Activated CD4-positive, alpha-beta T cell treated with anti-CD3 and anti-CD28 coated beads, Interleukin-2, amount 10 ng/mL, durations not matched to agents 7 days and 5 days (primary cell): ENCODE results near the gene FMO2. TPM values are rescaled to one million over a fixed set of nuclear protein-coding genes. Genes with fewer than 3 reads are reported as not detected.

ENCODE experiments used
- CTCF ChIA-PET: fragments of 350-600 bp; sonication (Branson Sonifier 250); formaldehyde crosslinking; loops from one replicate; lab custom pipeline; 2021; ENCODE audit warnings: antibody characterized with exemption; lab: Charles Lee
- POLR2A ChIA-PET: fragments of 350-600 bp; sonication (Branson Sonifier 250); formaldehyde crosslinking; loops from one replicate; lab custom pipeline; 2021; ENCODE audit warnings: antibody characterized with exemption; lab: Charles Lee
- DNase-seq: peaks from one replicate; pipeline ENCODE4 v3.0.0-alpha.2; 2020
- H3K27ac Mint-ChIP-seq: one replicate; pipeline ENCODE4 v1.8.0; 2021; ENCODE audit warnings: mild to moderate bottlenecking, moderate library complexity, mixed read lengths
- H3K27me3 Mint-ChIP-seq: one replicate; pipeline ENCODE4 v1.8.0; 2021; ENCODE audit warnings: mixed read lengths
- H3K36me3 Mint-ChIP-seq: one replicate; pipeline ENCODE4 v1.8.0; 2021; ENCODE audit warnings: low read depth, mixed read lengths
- H3K4me1 Mint-ChIP-seq: one replicate; pipeline ENCODE4 v1.8.0; 2021; ENCODE audit warnings: mixed read lengths
- H3K4me3 Mint-ChIP-seq: one replicate; pipeline ENCODE4 v1.8.0; 2021; ENCODE audit warnings: mild to moderate bottlenecking, moderate library complexity, mixed read lengths
- H3K9me3 Mint-ChIP-seq: one replicate; pipeline ENCODE4 v1.8.0; 2021; ENCODE audit warnings: mixed read lengths
- total RNA-seq, 2 experiments: library from RNA; stranded (reverse); gene quantifications; one replicate each; pipeline ENCODE4 v1.2.3, GENCODE V29; 2021

Gene FMO2
- not detected for total RNA-seq

- Mint-ChIP-seq H3K4me3 (no peak within 1 kb of the TSS), H3K4me1 (no peaks in the 10 kb centered on the region), H3K9me3 (no peaks in the 10 kb centered on the region), H3K27me3 (peaks cover 8% of the 10 kb centered on the region), H3K36me3 (no peaks in the 10 kb centered on the region), H3K27ac (no peak within 1 kb of the TSS)
- ChIA-PET POLR2A (no interaction called here), CTCF (no interaction called here)
- DNase-seq: no peak
Measured at GRCh38 chr1:171185091-171185490, at the start of gene FMO2. TSS of gene FMO2 (plus strand) at chr1:171185300. CDS start at chr1:171185714, 414 bp downstream.

GRCh38 chr1:171137580-171137979 lies 47.5 kb upstream of the FMO2 start:
- CTCF ChIA-PET: interaction anchor here (0.6 kb wide), 2 partner anchors 127 to 160 kb away, joined by 3 read pairs; no protein-coding TSS in a partner anchor
- no peak for DNase-seq
- H3K27ac Mint-ChIP-seq: no peak overlapping the region
- POLR2A ChIA-PET: no interaction called here
- no peak overlapping the region for H3K4me3 Mint-ChIP-seq
- peaks cover 10% of the 10 kb centered on the region for H3K27me3 Mint-ChIP-seq
- H3K36me3 Mint-ChIP-seq: no peaks in the 10 kb centered on the region
- no peaks in the 10 kb centered on the region for H3K9me3 Mint-ChIP-seq
- H3K4me1 Mint-ChIP-seq: no peaks in the 10 kb centered on the region

- ChIA-PET CTCF (no interaction called here), POLR2A (no interaction called here)
- no peak for DNase-seq
- no peaks in the 10 kb centered on the region for H3K4me1 Mint-ChIP-seq
- no peak overlapping the region for H3K27ac Mint-ChIP-seq
- no peak overlapping the region for H3K4me3 Mint-ChIP-seq
- peaks cover 10% of the 10 kb centered on the region for H3K27me3 Mint-ChIP-seq
- no peaks in the 10 kb centered on the region for H3K36me3 Mint-ChIP-seq
- H3K9me3 Mint-ChIP-seq: no peaks in the 10 kb centered on the region
Measured at GRCh38 chr1:171138980-171139379, 46.1 kb upstream of the FMO2 start.

- ChIA-PET CTCF (no interaction called here), POLR2A (no interaction called here)
- DNase-seq: no peak
- Mint-ChIP-seq H3K4me3 (no peak overlapping the region), H3K27me3 (peaks cover 10% of the 10 kb centered on the region), H3K9me3 (no peaks in the 10 kb centered on the region), H3K4me1 (no peaks in the 10 kb centered on the region), H3K27ac (no peak overlapping the region), H3K36me3 (no peaks in the 10 kb centered on the region)
Measured at GRCh38 chr1:171139890-171140289, 45.2 kb upstream of the FMO2 start.

- peaks cover 10% of the 10 kb centered on the region for H3K27me3 Mint-ChIP-seq
- no peaks in the 10 kb centered on the region for H3K9me3 Mint-ChIP-seq
- ChIA-PET CTCF (no interaction called here), POLR2A (no interaction called here)
- no peaks in the 10 kb centered on the region for H3K4me1 Mint-ChIP-seq
- no peaks in the 10 kb centered on the region for H3K36me3 Mint-ChIP-seq
- H3K4me3 Mint-ChIP-seq: no peak overlapping the region
- DNase-seq: no peak
- no peak overlapping the region for H3K27ac Mint-ChIP-seq
Measured at GRCh38 chr1:171140401-171140800, 44.7 kb upstream of the FMO2 start.

GRCh38 chr1:171140956-171141687 lies 44.0 kb upstream of the FMO2 start:
- DNase-seq: no peak
- Mint-ChIP-seq H3K36me3 (no peaks in the 10 kb centered on the region), H3K27me3 (peaks cover 10% of the 10 kb centered on the region), H3K9me3 (no peaks in the 10 kb centered on the region), H3K4me3 (no peak overlapping the region), H3K27ac (no peak overlapping the region), H3K4me1 (no peaks in the 10 kb centered on the region)
- CTCF ChIA-PET: no interaction called here
- POLR2A ChIA-PET: no interaction called here

GRCh38 chr1:171141688-171142415 lies 43.2 kb upstream of the FMO2 start:
- POLR2A ChIA-PET: no interaction called here
- no peak overlapping the region for H3K4me3 Mint-ChIP-seq
- no peaks in the 10 kb centered on the region for H3K9me3 Mint-ChIP-seq
- peaks cover 10% of the 10 kb centered on the region for H3K27me3 Mint-ChIP-seq
- H3K36me3 Mint-ChIP-seq: no peaks in the 10 kb centered on the region
- CTCF ChIA-PET: interaction anchor here (0.7 to 1.0 kb wide), 2 partner anchors 152 to 452 kb away, joined by 3 read pairs; no protein-coding TSS in a partner anchor
- H3K27ac Mint-ChIP-seq: no peak overlapping the region
- no peak for DNase-seq
- H3K4me1 Mint-ChIP-seq: no peaks in the 10 kb centered on the region

GRCh38 chr1:171142416-171143385 lies 42.4 kb upstream of the FMO2 start:
- no peak for DNase-seq
- Mint-ChIP-seq H3K4me3 (no peak overlapping the region), H3K4me1 (no peaks in the 10 kb centered on the region), H3K9me3 (no peaks in the 10 kb centered on the region), H3K27me3 (peaks cover 10% of the 10 kb centered on the region), H3K36me3 (no peaks in the 10 kb centered on the region), H3K27ac (no peak overlapping the region)
- ChIA-PET POLR2A (no interaction called here), CTCF (interaction anchor here (0.7 to 1.0 kb wide), 2 partner anchors 152 to 453 kb away, joined by 3 read pairs; no protein-coding TSS in a partner anchor)

GRCh38 chr1:171150156-171150555 lies 34.9 kb upstream of the FMO2 start:
- Mint-ChIP-seq H3K27me3 (no peaks in the 10 kb centered on the region), H3K9me3 (no peaks in the 10 kb centered on the region), H3K4me1 (no peaks in the 10 kb centered on the region), H3K27ac (no peak overlapping the region), H3K4me3 (no peak overlapping the region), H3K36me3 (no peaks in the 10 kb centered on the region)
- CTCF ChIA-PET: no interaction called here
- DNase-seq: no peak
- POLR2A ChIA-PET: no interaction called here

- H3K27me3 Mint-ChIP-seq: no peaks in the 10 kb centered on the region
- CTCF ChIA-PET: no interaction called here
- DNase-seq: no peak
- no peaks in the 10 kb centered on the region for H3K36me3 Mint-ChIP-seq
- no peaks in the 10 kb centered on the region for H3K4me1 Mint-ChIP-seq
- H3K9me3 Mint-ChIP-seq: no peaks in the 10 kb centered on the region
- no peak overlapping the region for H3K4me3 Mint-ChIP-seq
- no peak overlapping the region for H3K27ac Mint-ChIP-seq
- POLR2A ChIA-PET: no interaction called here
Measured at GRCh38 chr1:171152549-171152948, 32.6 kb upstream of the FMO2 start.

GRCh38 chr1:171155484-171155883 lies 29.6 kb upstream of the FMO2 start:
- POLR2A ChIA-PET: no interaction called here
- no peaks in the 10 kb centered on the region for H3K9me3 Mint-ChIP-seq
- H3K27me3 Mint-ChIP-seq: no peaks in the 10 kb centered on the region
- no peaks in the 10 kb centered on the region for H3K4me1 Mint-ChIP-seq
- no peak overlapping the region for H3K4me3 Mint-ChIP-seq
- CTCF ChIA-PET: no interaction called here
- H3K36me3 Mint-ChIP-seq: no peaks in the 10 kb centered on the region
- DNase-seq: no peak
- no peak overlapping the region for H3K27ac Mint-ChIP-seq

- CTCF ChIA-PET: no interaction called here
- no peak for DNase-seq
- POLR2A ChIA-PET: no interaction called here
- Mint-ChIP-seq H3K27ac (no peak overlapping the region), H3K36me3 (no peaks in the 10 kb centered on the region), H3K4me1 (no peaks in the 10 kb centered on the region), H3K27me3 (peaks cover 6% of the 10 kb centered on the region), H3K4me3 (no peak overlapping the region), H3K9me3 (no peaks in the 10 kb centered on the region)
Measured at GRCh38 chr1:171158096-171158495, 27.0 kb upstream of the FMO2 start.
